HFF-Myc (cell line): ENCODE data around the gene UGT1A5.

ENCODE experiments used
- DNase-seq: peaks from one replicate; pipeline ENCODE4 v3.0.0-alpha.2; 2011; ENCODE audit warnings: low read depth; ENCODE audit errors: extremely low read depth
- H3K4me3 ChIP-seq: replicated peaks from 2 replicates; pipeline ENCODE4 v1.5.1; 2011; ENCODE audit warnings: low read depth, mild to moderate bottlenecking, control low read depth, low read length
- CTCF ChIP-seq: IDR thresholded peaks from 2 replicates; pipeline ENCODE4 v1.5.1; 2012; ENCODE audit warnings: mild to moderate bottlenecking, low read depth, low read length, control low read depth; ENCODE audit errors: missing control alignments

The UGT1A5 gene

GRCh38 chr2:233791883-233792329, 79.2 kb downstream of the UGT1A5 start:
- no peak for DNase-seq

GRCh38 chr2:233792720-233793119, 80.0 kb downstream of the UGT1A5 start:
- TF ChIP-seq CTCF, result no peak
- no peak overlapping the region for H3K4me3 ChIP-seq
- no peak for DNase-seq

More at GRCh38 chr2:233791883-233792329, 79.2 kb downstream of the UGT1A5 start:
- no peak overlapping the region for H3K4me3 ChIP-seq
- TF ChIP-seq CTCF, result no peak

GRCh38 chr2:233793465-233794127, 80.9 kb downstream of the UGT1A5 start:
- TF ChIP-seq CTCF, result no peak
- no peak overlapping the region for H3K4me3 ChIP-seq
- DNase-seq, result no peak

- no peak overlapping the region for H3K4me3 ChIP-seq
- TF ChIP-seq CTCF, result no peak
- no peak for DNase-seq
Observed at GRCh38 chr2:233794128-233794658, 81.5 kb downstream of the UGT1A5 start.

- no peak for TF ChIP-seq CTCF
- H3K4me3 ChIP-seq, result no peak overlapping the region
- DNase-seq, result no peak
Observed at GRCh38 chr2:233795735-233796171, 83.0 kb downstream of the UGT1A5 start.

- no peak for DNase-seq
- TF ChIP-seq CTCF, result no peak
- H3K4me3 ChIP-seq, result no peak overlapping the region
Observed at GRCh38 chr2:233796254-233796653, 83.5 kb downstream of the UGT1A5 start.
